Fibroblast of mammary gland (primary cell): Measurements from ENCODE around the gene BTBD1.
A peak's percentile ranks its signal among the peaks of the same experiment; 100 is the strongest.

Experiments used
- DNase-seq: peaks from one replicate; pipeline ENCODE4 v3.0.0-alpha.2; 2010; ENCODE audit warnings: low read depth
- H3K4me3 ChIP-seq: 2 replicates; pipeline ENCODE4 v1.5.1; 2011; ENCODE audit warnings: low read depth, mild to moderate bottlenecking, low read length, moderate library complexity; ENCODE audit not compliant: control insufficient read depth
- CTCF ChIP-seq: conservative IDR thresholded peaks from 2 replicates; pipeline ENCODE4 v1.5.1; 2011; ENCODE audit warnings: low read depth, low read length, inconsistent platforms; ENCODE audit not compliant: control insufficient read depth, insufficient read depth

The BTBD1 gene

GRCh38 chr15:83030021-83030420 is 37.0 kb downstream of the BTBD1 start:
- H3K4me3 ChIP-seq, result no peak overlapping the region
- no peak for TF ChIP-seq CTCF
- no peak for DNase-seq

DNA sequence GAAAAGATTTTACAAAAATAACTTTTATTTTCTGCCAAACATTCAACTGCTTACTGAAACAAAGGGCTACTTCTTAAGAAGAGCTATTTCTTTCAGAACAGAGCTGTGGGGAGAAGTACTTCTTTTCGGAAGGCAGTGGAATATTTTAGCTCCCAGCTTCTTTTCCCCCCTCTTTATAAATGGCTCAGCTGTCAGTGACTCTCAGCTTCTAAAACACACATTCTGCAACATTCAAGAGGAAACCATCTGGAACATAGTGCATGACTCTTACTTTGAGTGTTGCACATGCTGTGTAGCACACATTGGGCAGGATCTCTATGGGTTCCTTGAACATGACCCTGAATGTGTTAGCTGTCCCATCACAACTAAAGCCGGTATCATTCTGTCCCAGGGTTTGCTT is 48.6 kb downstream of the BTBD1 start:
- H3K4me3 ChIP-seq, result no peak overlapping the region
- DNase-seq, result no peak
- no peak for TF ChIP-seq CTCF

GRCh38 chr15:83016906-83017305 is 50.1 kb downstream of the BTBD1 start:
- no peak overlapping the region for H3K4me3 ChIP-seq
- no peak for TF ChIP-seq CTCF
- DNase-seq, result no peak

DNA sequence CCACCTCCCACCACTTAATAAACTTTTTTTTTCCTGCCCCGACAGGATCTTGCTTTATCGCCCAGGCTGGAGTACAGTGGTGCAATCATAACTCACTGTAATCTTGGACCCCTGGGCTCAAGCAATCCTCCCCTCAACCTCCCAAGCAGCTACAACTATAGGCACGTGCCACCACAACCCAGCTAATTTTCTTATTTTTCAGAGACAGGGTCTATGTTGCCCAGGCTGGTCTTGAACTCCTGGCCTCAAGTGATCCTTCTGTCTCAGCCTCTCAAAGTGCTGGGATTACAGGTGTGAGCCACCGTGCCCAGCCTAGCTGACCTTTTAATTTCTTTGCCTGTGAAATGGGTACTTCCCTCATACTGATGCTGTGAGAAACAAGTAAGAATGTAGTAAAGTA is 51.7 kb downstream of the BTBD1 start:
- H3K4me3 ChIP-seq, result no peak overlapping the region
- no peak for TF ChIP-seq CTCF
- DNase-seq, result no peak

DNA sequence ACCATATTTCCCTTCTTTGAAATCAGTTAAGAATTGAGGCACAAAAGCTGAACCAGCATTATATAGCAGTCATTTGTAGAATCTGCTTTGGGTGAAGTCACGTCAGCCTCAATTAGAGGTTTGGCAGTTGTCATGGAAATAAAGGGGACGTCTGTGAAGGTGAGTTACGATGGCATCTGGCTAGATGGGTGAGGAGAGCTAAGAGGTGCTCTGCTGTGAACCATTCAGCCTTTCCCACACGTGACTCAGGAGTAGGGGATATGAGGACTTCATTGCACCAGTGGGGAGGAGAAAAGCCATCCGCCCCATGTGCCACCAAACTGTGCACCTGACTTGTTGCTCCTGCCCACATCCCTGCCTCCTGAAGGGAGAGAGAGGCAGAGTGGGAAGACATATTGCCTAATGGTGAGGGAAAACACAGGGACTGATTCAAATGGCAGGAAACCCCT is 52.8 kb downstream of the BTBD1 start:
- no peak for TF ChIP-seq CTCF
- no peak for DNase-seq
- no peak overlapping the region for H3K4me3 ChIP-seq

GRCh38 chr15:83012636-83013035 is 54.4 kb downstream of the BTBD1 start:
- TF ChIP-seq CTCF, result no peak
- no peak overlapping the region for H3K4me3 ChIP-seq

GRCh38 chr15:83012076-83012426 is 55.0 kb downstream of the BTBD1 start:
- H3K4me3 ChIP-seq, result peak overlapping the region; percentile 92
- no peak for TF ChIP-seq CTCF
- DNase-seq, result peak; percentile 43

More at GRCh38 chr15:83012636-83013035, 54.4 kb downstream of the BTBD1 start:
- DNase-seq, result no peak
